HUES6 (cell line): Measurements from ENCODE around the gene FCHO1.

Source experiments
- H3K27ac ChIP-seq: 2 replicates; pipeline ENCODE4 v1.7.0; 2013; ENCODE audit warnings: low read depth, mild to moderate bottlenecking, low read length, inconsistent platforms
- H3K27me3 ChIP-seq: 2 replicates; pipeline ENCODE4 v1.6.1; 2013; ENCODE audit warnings: low read length; ENCODE audit not compliant: control insufficient read depth, insufficient read depth
- H3K36me3 ChIP-seq: 2 replicates; pipeline ENCODE4 v1.6.1; 2013; ENCODE audit warnings: low read length; ENCODE audit not compliant: control insufficient read depth, insufficient read depth
- H3K4me1 ChIP-seq: 2 replicates; pipeline ENCODE4 v1.6.1; 2013; ENCODE audit warnings: low read length; ENCODE audit not compliant: control insufficient read depth, insufficient read depth
- H3K4me3 ChIP-seq: 2 replicates; pipeline ENCODE4 v1.5.1; 2013; ENCODE audit warnings: low read depth, low read length
- H3K9ac ChIP-seq: one replicate; pipeline ENCODE4 v1.6.1; 2013; ENCODE audit warnings: mild to moderate bottlenecking, low read length
- H3K9me3 ChIP-seq: 2 replicates; pipeline ENCODE4 v1.6.1; 2013; ENCODE audit warnings: low read depth, low read length; ENCODE audit not compliant: control insufficient read depth, insufficient read depth

Gene FCHO1

GRCh38 chr19:17812099-17812498 lies 60.8 kb downstream of the FCHO1 start:
- Histone ChIP-seq H3K36me3 (no peaks in the 10 kb centered on the region), H3K4me1 (no peaks in the 10 kb centered on the region), H3K9me3 (no peaks in the 10 kb centered on the region), H3K4me3 (no peak overlapping the region), H3K9ac (no peak overlapping the region), H3K27me3 (no peaks in the 10 kb centered on the region), H3K27ac (no peak overlapping the region)

GRCh38 chr19:17817668-17818363 lies 66.5 kb downstream of the FCHO1 start:
- Histone ChIP-seq H3K9ac (no peak overlapping the region), H3K4me1 (no peaks in the 10 kb centered on the region), H3K36me3 (no peaks in the 10 kb centered on the region), H3K27me3 (no peaks in the 10 kb centered on the region), H3K4me3 (no peak overlapping the region), H3K27ac (no peak overlapping the region), H3K9me3 (no peaks in the 10 kb centered on the region)

- Histone ChIP-seq H3K27ac (no peak within 1 kb of the TSS), H3K4me1 (no peaks in the 10 kb centered on the region), H3K9ac (no peak within 1 kb of the TSS), H3K4me3 (no peak within 1 kb of the TSS), H3K36me3 (no peaks in the 10 kb centered on the region), H3K9me3 (no peaks in the 10 kb centered on the region), H3K27me3 (no peaks in the 10 kb centered on the region)
Observed at GRCh38 chr19:17821190-17821589, 69.9 kb downstream of the FCHO1 start, which contains the start of gene INSL3. Gene INSL3, minus strand, starts transcription at chr19:17821519. Its CDS starts 13 bp downstream, at chr19:17821506.

- no peak overlapping the region for H3K4me3 ChIP-seq
- H3K9ac ChIP-seq = no peak overlapping the region
- H3K27me3 ChIP-seq = no peaks in the 10 kb centered on the region
- no peaks in the 10 kb centered on the region for H3K36me3 ChIP-seq
- H3K4me1 ChIP-seq = no peaks in the 10 kb centered on the region
- no peaks in the 10 kb centered on the region for H3K9me3 ChIP-seq
- no peak overlapping the region for H3K27ac ChIP-seq
Observed at GRCh38 chr19:17824339-17824738, 73.1 kb downstream of the FCHO1 start.

- Histone ChIP-seq H3K9ac (no peak overlapping the region), H3K27ac (no peak overlapping the region), H3K4me1 (peaks cover 8% of the 10 kb centered on the region), H3K36me3 (no peaks in the 10 kb centered on the region), H3K4me3 (no peak overlapping the region), H3K9me3 (no peaks in the 10 kb centered on the region), H3K27me3 (peaks cover 6% of the 10 kb centered on the region)
Observed at GRCh38 chr19:17826508-17827056, 75.3 kb downstream of the FCHO1 start.

- no peaks in the 10 kb centered on the region for H3K9me3 ChIP-seq
- no peak overlapping the region for H3K27ac ChIP-seq
- H3K36me3 ChIP-seq = no peaks in the 10 kb centered on the region
- peaks cover 20% of the 10 kb centered on the region for H3K27me3 ChIP-seq
- peaks cover 14% of the 10 kb centered on the region for H3K4me1 ChIP-seq
- peak overlapping the region; percentile 34 for H3K9ac ChIP-seq
- peak overlapping the region; percentile 73 for H3K4me3 ChIP-seq
Observed at GRCh38 chr19:17829855-17830566, 78.7 kb downstream of the FCHO1 start.

GRCh38 chr19:17830567-17831418 lies 79.5 kb downstream of the FCHO1 start:
- Histone ChIP-seq H3K36me3 (no peaks in the 10 kb centered on the region), H3K27me3 (peaks cover 20% of the 10 kb centered on the region), H3K27ac (no peak overlapping the region), H3K9ac (peak overlapping the region; percentile 37), H3K4me3 (peak overlapping the region; percentile 84), H3K9me3 (no peaks in the 10 kb centered on the region), H3K4me1 (peaks cover 21% of the 10 kb centered on the region)

- H3K9ac ChIP-seq = peak overlapping the region; percentile 37
- H3K9me3 ChIP-seq = no peaks in the 10 kb centered on the region
- H3K4me1 ChIP-seq = peaks cover 23% of the 10 kb centered on the region
- peaks cover 20% of the 10 kb centered on the region for H3K27me3 ChIP-seq
- peak overlapping the region; percentile 84 for H3K4me3 ChIP-seq
- no peak overlapping the region for H3K27ac ChIP-seq
- H3K36me3 ChIP-seq = no peaks in the 10 kb centered on the region
Observed at GRCh38 chr19:17831419-17831888, 80.2 kb downstream of the FCHO1 start.

GRCh38 chr19:17832443-17833208 lies 81.3 kb downstream of the FCHO1 start:
- no peak overlapping the region for H3K27ac ChIP-seq
- H3K4me3 ChIP-seq = no peak overlapping the region

More at GRCh38 chr19:17832443-17833208, 81.3 kb downstream of the FCHO1 start:
- Histone ChIP-seq H3K4me1 (peaks cover 25% of the 10 kb centered on the region), H3K9ac (no peak overlapping the region), H3K9me3 (no peaks in the 10 kb centered on the region), H3K36me3 (no peaks in the 10 kb centered on the region), H3K27me3 (peaks cover 20% of the 10 kb centered on the region)
